ENCODE measurements around the gene NKD1.

Gene NKD1

DNA sequence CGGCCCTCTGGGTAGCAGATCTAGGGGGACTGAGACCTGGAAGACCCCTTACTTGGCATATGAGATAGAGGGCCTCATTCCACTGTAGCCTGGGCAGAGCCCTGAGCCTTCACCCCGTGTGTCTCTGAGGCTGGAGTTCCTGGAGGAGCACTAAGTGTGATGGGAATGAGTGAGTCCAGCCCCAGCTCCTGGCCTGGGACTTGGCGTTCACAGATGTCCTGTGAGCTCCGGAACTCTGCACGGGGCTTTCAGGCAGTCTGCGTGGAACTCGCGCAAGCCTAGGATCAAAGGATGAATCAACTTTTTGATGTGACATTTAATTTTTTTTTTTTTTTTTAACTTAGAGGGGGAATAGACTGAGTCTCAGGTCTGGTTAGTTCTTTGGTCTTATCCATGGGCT lies 1.8 kb downstream of the NKD1 start:
- DNase-seq (ENCODE audit: low read depth) = no peak

DNA sequence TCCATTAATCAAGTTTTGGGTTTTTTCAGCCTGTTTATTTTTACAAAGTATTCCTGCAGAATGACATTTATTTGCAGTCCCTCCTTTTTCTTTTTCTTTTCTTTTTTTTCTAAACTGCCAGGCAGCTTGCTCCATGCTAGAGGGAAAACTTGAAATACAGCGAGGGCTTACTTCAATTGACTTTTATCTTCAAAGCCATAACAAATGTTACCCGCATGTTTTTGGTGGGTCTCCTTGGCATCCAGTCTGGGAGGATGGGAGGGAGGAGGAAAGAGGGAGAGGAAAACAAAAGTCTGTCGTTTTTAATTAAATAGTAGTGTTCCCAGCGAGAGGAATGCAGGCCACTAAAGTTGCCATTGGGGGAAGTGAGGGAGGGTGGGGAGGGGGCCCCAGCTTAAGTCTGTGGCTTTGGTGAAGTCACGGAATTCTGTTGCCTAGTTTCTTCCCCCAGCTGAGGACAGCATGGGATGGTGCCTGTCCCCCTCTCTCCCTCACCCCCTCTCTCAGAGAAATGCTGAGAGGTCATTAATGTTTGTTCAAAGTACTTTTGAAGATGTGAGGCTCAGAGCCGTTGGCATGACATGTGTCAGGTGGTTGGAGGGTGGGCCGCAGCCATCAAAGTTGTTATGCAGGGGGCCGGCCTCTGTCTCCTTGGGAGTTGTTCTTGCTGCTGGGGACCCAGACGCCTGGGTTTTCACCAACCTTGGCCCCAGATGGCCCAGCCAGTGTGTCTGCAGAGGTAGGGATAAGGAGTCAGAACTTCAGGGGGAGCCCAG lies 2.9 kb downstream of the NKD1 start:
- no peak for DNase-seq (ENCODE audit: low read depth)
- H3K4me3 ChIP-seq (ENCODE audit: low read depth, low read length) = no peak overlapping the region
- in situ Hi-C loops (cut with HindIII; ENCODE audit: low sequenced_read_pairs) = no loop called here
- TF ChIP-seq, protein P1, sequence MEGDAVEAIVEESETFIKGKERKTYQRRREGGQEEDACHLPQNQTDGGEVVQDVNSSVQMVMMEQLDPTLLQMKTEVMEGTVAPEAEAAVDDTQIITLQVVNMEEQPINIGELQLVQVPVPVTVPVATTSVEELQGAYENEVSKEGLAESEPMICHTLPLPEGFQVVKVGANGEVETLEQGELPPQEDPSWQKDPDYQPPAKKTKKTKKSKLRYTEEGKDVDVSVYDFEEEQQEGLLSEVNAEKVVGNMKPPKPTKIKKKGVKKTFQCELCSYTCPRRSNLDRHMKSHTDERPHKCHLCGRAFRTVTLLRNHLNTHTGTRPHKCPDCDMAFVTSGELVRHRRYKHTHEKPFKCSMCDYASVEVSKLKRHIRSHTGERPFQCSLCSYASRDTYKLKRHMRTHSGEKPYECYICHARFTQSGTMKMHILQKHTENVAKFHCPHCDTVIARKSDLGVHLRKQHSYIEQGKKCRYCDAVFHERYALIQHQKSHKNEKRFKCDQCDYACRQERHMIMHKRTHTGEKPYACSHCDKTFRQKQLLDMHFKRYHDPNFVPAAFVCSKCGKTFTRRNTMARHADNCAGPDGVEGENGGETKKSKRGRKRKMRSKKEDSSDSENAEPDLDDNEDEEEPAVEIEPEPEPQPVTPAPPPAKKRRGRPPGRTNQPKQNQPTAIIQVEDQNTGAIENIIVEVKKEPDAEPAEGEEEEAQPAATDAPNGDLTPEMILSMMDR (IDR thresholded peaks at IDR 0.05; ENCODE audit: low read depth, low read length, missing control alignments) = no peak

More for the DNA sequence above, 1.8 kb downstream of the NKD1 start:
- in situ Hi-C loops (cut with HindIII; ENCODE audit: low sequenced_read_pairs) = no loop called here
- TF ChIP-seq, protein P1 (IDR thresholded peaks at IDR 0.05; ENCODE audit: low read depth, low read length, missing control alignments) = no peak
- no peak overlapping the region for H3K4me3 ChIP-seq (ENCODE audit: low read depth, low read length)

DNA sequence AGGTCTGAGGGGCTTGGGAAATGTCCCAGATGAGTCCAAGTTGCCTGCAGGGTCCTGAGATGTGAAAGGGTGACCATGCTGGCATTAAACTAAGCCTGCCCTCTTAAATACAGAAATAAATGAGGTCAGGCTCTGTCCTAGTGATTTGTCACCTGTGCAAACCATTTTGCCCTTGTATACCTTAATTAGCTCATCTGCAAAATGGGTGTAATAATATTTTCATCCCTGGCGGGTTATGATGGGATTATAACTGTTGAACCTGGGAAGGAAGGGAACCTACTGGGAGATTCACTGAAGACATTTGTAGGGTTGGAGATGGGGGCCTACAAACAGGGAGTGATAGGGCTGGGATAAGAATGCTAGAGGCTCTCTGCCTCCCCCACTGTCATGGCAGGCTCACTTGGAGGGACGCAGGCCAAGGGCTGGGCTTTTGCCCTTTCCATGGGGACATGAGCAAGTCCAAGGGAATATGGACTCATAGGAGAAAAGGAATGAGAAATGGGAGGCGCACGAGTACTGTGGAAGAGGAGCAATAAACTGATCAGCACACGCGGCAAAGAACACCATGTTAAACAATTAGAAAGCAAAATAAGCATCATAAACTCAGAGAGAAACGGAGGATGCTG lies 4.4 kb downstream of the NKD1 start:
- in situ Hi-C loops (cut with HindIII; ENCODE audit: low sequenced_read_pairs) = no loop called here

DNA sequence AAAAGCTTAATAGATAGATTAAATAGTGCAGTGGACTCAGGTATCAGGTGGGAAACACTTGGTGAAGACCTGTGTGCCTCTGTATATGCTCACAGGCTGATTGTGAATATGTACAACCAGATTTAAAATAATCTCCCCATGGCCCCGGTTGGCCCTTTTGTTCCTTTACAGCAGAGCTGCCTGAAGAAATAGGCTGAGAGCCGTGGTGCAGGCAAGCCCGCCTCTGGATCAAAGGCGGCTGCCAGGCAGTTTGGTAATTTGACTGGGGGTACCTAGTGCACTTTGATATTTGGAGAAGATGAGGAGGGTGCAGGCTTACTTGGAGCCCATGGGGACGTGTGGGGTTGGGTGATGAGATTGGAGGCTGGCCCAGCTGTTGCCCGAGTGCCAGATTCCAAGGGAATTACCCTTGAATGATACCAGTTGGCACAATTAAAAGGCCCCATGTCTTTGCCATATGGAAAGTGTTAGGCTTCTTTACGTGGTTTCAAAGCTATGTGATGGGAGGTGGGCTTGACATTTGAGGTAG lies 5.0 kb downstream of the NKD1 start:
- DNase-seq (ENCODE audit: low read depth) = no peak
- TF ChIP-seq, protein P1 (IDR thresholded peaks at IDR 0.05; ENCODE audit: low read depth, low read length, missing control alignments) = no peak
- H3K4me3 ChIP-seq (ENCODE audit: low read depth, low read length) = no peak overlapping the region
- in situ Hi-C loops (cut with HindIII; ENCODE audit: low sequenced_read_pairs) = no loop called here

More for the DNA sequence above, 4.4 kb downstream of the NKD1 start:
- no peak for DNase-seq (ENCODE audit: low read depth)
- H3K4me3 ChIP-seq (ENCODE audit: low read depth, low read length) = no peak overlapping the region
- TF ChIP-seq, protein P1 (IDR thresholded peaks at IDR 0.05; ENCODE audit: low read depth, low read length, missing control alignments) = no peak

DNA sequence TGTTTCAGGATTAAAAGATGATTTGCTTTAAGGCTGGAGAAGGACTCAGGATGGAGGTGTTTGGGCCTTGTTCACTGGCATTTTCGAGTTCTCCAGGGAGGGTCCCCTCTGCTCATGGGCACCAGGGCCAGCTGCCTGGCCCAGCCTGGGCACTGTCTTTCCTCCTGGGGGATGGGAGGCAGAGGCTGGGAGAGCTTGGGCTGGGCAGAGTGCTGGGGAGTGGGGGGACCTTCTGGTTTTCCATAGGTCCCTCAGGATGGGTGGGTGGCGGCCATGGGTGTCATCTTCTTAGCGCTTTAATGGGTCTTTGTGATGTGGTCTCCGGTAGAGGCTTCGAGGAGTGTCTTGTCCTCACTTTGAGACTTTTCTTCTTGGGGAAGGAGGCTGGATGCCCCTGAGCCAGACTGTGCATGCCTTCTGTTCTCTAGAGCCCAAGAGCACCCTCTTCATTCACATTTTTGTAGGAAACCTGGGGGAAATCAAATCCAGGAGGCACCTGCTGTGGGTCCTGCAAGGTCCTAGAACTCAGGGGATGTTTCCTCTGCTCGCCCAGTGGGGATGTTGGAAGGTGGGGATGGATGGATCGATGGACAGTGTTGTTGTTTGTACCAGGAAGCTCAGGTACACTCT lies 5.7 kb downstream of the NKD1 start:
- TF ChIP-seq, protein P1 (IDR thresholded peaks at IDR 0.05; ENCODE audit: low read depth, low read length, missing control alignments) = no peak
- no peak overlapping the region for H3K4me3 ChIP-seq (ENCODE audit: low read depth, low read length)
- in situ Hi-C loops (cut with HindIII; ENCODE audit: low sequenced_read_pairs) = no loop called here
- no peak for DNase-seq (ENCODE audit: low read depth)

DNA sequence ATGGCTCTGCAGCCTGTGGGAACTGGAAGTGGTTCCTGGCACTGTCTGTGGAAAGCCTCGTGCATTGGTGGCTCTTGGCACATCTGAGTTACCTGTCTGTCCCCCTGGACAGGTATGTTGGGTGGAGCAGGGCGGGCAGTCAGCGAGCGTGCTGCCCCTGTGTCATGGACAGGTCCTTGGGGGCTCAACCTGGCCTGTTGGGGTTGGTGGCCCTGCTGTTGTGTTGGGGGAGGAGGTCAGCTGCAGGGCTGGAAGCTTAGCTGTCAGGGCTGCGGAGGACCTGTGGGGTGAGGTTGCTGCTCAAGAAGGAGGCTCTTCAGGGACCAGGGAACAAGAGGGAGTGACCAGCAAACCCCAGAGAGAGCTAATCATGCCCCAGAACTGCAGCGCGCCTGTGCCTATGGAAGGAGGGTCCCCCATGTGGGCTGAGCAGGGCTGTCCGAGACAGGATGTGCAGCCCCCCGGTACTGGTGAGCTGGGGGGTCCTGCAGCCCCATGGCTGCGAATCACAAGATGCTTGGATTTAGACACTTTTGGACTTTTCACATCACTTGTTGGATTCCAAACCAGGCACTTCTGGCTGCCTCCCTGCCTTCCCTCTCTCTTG lies 7.2 kb downstream of the NKD1 start:
- TF ChIP-seq, protein P1 (IDR thresholded peaks at IDR 0.05; ENCODE audit: low read depth, low read length, missing control alignments) = no peak
- in situ Hi-C loops (cut with HindIII; ENCODE audit: low sequenced_read_pairs) = no loop called here
- no peak for DNase-seq (ENCODE audit: low read depth)
- no peak overlapping the region for H3K4me3 ChIP-seq (ENCODE audit: low read depth, low read length)

Measured in astrocyte of the cerebellum (primary cell).